ENCODE measurements around the gene SNRPA1.
"Not testable (repeated sequence)": the region's sequence is repeated elsewhere in the genome, so short reads cannot be mapped to it uniquely, and the experiment has no call there.

The SNRPA1 gene

GRCh38 chr15:101288905-101289513 is 6.0 kb downstream of the SNRPA1 start:
- DNase-seq = peak; percentile 36

- not testable (repeated sequence) for DNase-seq
Observed at GRCh38 chr15:101287342-101287741, 7.7 kb downstream of the SNRPA1 start.

GRCh38 chr15:101286471-101287114 is 8.5 kb downstream of the SNRPA1 start:
- no peak for DNase-seq

- no peak for DNase-seq
Observed at GRCh38 chr15:101283931-101284330, 11.1 kb downstream of the SNRPA1 start.

- no peak for DNase-seq
Observed at GRCh38 chr15:101280007-101280406, 15.0 kb downstream of the SNRPA1 start.

GRCh38 chr15:101277943-101278564 is 17.0 kb downstream of the SNRPA1 start:
- DNase-seq = no peak

- peak; percentile 89 for DNase-seq
Observed at GRCh38 chr15:101277038-101277822, 17.8 kb downstream of the SNRPA1 start, which contains the start of gene SELENOS. Gene SELENOS, minus strand, starts transcription at chr15:101277485. Its CDS starts 68 bp downstream, at chr15:101277417.

- DNase-seq = peak; percentile 43
Observed at GRCh38 chr15:101276501-101277037, 18.5 kb downstream of the SNRPA1 start.

- no peak for DNase-seq
Observed at GRCh38 chr15:101275018-101275417, 20.0 kb downstream of the SNRPA1 start.

GRCh38 chr15:101273534-101273933 is 21.5 kb downstream of the SNRPA1 start:
- no peak for DNase-seq

- no peak for DNase-seq
Observed at GRCh38 chr15:101272584-101272983, 22.5 kb downstream of the SNRPA1 start.

- DNase-seq = peak; percentile 25
Observed at GRCh38 chr15:101269479-101270223, 25.4 kb downstream of the SNRPA1 start.

GRCh38 chr15:101267320-101268104 is 27.5 kb downstream of the SNRPA1 start:
- peak; percentile 71 for DNase-seq

GRCh38 chr15:101266787-101267186 is 28.3 kb downstream of the SNRPA1 start:
- DNase-seq = no peak

GRCh38 chr15:101266034-101266433 is 29.0 kb downstream of the SNRPA1 start:
- no peak for DNase-seq

GRCh38 chr15:101264911-101265641 is 30.0 kb downstream of the SNRPA1 start:
- no peak for DNase-seq

- DNase-seq = no peak
Observed at GRCh38 chr15:101264011-101264410, 31.0 kb downstream of the SNRPA1 start.

GRCh38 chr15:101262551-101262950 is 32.5 kb downstream of the SNRPA1 start:
- DNase-seq = no peak

- DNase-seq = peak; percentile 64
Observed at GRCh38 chr15:101258238-101259144, 36.6 kb downstream of the SNRPA1 start.

GRCh38 chr15:101256757-101257156 is 38.3 kb downstream of the SNRPA1 start:
- peak; percentile 61 for DNase-seq
